Liver (tissue), 3 donors: ENCODE data around the gene DCTN4.

Source experiments
- EGR1 ChIP-seq, 2 donors: IDR thresholded peaks; 2 replicates each; pipeline ENCODE4 v1.6.1; 2016 to 2018; ENCODE audit warnings: antibody characterized with exemption in 2 of 2, low read depth in 2 of 2
- FOXA1 ChIP-seq: IDR thresholded peaks from 2 replicates; pipeline ENCODE4 v1.6.1; 2016; ENCODE audit warnings: antibody characterized with exemption
- GABPA ChIP-seq, 2 donors: IDR thresholded peaks in 1 of 2; conservative IDR thresholded peaks in 1 of 2; 2 replicates each; pipeline ENCODE4 v1.6.1; 2016; ENCODE audit warnings: antibody characterized with exemption in 2 of 2, mild to moderate bottlenecking in 1 of 2, moderate library complexity in 1 of 2
- JUND ChIP-seq, 2 donors: IDR thresholded peaks; 2 replicates each; pipeline ENCODE4 v1.6.1; 2016; ENCODE audit warnings: antibody characterized with exemption in 2 of 2
- REST ChIP-seq: IDR thresholded peaks from 2 replicates; pipeline ENCODE4 v1.6.1; 2016; ENCODE audit warnings: antibody characterized with exemption, mild to moderate bottlenecking
- RXRA ChIP-seq, 2 donors: IDR thresholded peaks; 2 replicates each; pipeline ENCODE4 v1.6.1; 2017 to 2018; ENCODE audit warnings: antibody characterized with exemption in 2 of 2, mild to moderate bottlenecking in 1 of 2
- SP1 ChIP-seq: IDR thresholded peaks from 2 replicates; pipeline ENCODE4 v1.6.1; 2018; ENCODE audit warnings: antibody characterized with exemption, mild to moderate bottlenecking
- TAF1 ChIP-seq: conservative IDR thresholded peaks from 2 replicates; pipeline ENCODE4 v1.6.1; 2016; ENCODE audit warnings: antibody characterized with exemption, mild to moderate bottlenecking
- YY1 ChIP-seq: IDR thresholded peaks from 2 replicates; pipeline ENCODE4 v1.6.1; 2016; ENCODE audit warnings: antibody characterized with exemption, mild to moderate bottlenecking
- TF ChIP-seq, protein P1 (sequence below): fragments of 150-350 bp; IDR thresholded peaks from 2 replicates; pipeline ENCODE4 v1.5.1; 2017; ENCODE audit warnings: improper control_type of control experiment, low read depth, low read length; ENCODE audit not compliant: missing input control
- TF ChIP-seq, protein P2 (sequence below): IDR thresholded peaks from 2 replicates; pipeline ENCODE4 v1.6.1; 2016; ENCODE audit warnings: antibody characterized with exemption
- donor health status: healthy.
- donor health status: healthy.

GRCh38 chr5:150658699-150659265, 100.0 kb downstream of the DCTN4 start:
- TF ChIP-seq TAF1: no peak
- TF ChIP-seq JUND (IDR thresholded peaks at IDR 0.05): no peak
- TF ChIP-seq EGR1 (IDR thresholded peaks at IDR 0.05; ENCODE audit: low read depth in 2 of 2): no peak
- no peak for TF ChIP-seq GABPA (IDR thresholded peaks at IDR 0.05 in 1 of 2, conservative IDR thresholded peaks at IDR 0.05 in 1 of 2)
- TF ChIP-seq, protein P1, sequence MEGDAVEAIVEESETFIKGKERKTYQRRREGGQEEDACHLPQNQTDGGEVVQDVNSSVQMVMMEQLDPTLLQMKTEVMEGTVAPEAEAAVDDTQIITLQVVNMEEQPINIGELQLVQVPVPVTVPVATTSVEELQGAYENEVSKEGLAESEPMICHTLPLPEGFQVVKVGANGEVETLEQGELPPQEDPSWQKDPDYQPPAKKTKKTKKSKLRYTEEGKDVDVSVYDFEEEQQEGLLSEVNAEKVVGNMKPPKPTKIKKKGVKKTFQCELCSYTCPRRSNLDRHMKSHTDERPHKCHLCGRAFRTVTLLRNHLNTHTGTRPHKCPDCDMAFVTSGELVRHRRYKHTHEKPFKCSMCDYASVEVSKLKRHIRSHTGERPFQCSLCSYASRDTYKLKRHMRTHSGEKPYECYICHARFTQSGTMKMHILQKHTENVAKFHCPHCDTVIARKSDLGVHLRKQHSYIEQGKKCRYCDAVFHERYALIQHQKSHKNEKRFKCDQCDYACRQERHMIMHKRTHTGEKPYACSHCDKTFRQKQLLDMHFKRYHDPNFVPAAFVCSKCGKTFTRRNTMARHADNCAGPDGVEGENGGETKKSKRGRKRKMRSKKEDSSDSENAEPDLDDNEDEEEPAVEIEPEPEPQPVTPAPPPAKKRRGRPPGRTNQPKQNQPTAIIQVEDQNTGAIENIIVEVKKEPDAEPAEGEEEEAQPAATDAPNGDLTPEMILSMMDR: no peak
- TF ChIP-seq FOXA1: no peak
- no peak for TF ChIP-seq REST
- TF ChIP-seq RXRA (IDR thresholded peaks at IDR 0.05): no peak
- TF ChIP-seq, protein P2, sequence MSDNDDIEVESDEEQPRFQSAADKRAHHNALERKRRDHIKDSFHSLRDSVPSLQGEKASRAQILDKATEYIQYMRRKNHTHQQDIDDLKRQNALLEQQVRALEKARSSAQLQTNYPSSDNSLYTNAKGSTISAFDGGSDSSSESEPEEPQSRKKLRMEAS: no peak
- no peak for TF ChIP-seq SP1
- TF ChIP-seq YY1: no peak
